SKM-1 (cell line): ENCODE measurements around the gene SPTBN1.

Source experiments
- DNase-seq: peaks from one replicate; lab custom pipeline; 2025; ENCODE audit not compliant: unreplicated experiment; lab: John Stamatoyannopoulos, UW

Gene SPTBN1

GRCh38 chr2:54570925-54571694 lies 115.0 kb downstream of the SPTBN1 start:
- DNase-seq, result peak; percentile 89

- no peak for DNase-seq
Measured at GRCh38 chr2:54572262-54572635, 116.1 kb downstream of the SPTBN1 start.

GRCh38 chr2:54572636-54573536 lies 116.8 kb downstream of the SPTBN1 start:
- no peak for DNase-seq

DNA sequence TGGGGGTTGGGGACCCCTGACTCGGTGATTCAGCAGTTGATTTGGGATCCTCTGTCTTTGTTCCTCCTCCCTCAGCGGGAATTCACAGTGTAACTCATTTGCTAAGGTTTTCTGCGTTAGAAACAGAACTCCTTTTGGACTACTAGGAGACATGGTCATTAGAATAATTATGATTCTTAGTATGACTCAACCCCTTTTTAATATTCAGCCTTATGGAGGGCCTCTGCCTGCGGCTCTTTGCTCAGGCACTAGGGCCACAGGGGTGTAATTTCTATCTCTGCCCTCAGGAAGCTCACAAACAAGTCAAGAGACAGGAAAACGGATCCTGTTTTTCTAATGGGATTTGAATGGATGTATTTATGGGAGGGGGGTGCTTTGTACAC lies 117.4 kb downstream of the SPTBN1 start:
- no peak for DNase-seq

DNA sequence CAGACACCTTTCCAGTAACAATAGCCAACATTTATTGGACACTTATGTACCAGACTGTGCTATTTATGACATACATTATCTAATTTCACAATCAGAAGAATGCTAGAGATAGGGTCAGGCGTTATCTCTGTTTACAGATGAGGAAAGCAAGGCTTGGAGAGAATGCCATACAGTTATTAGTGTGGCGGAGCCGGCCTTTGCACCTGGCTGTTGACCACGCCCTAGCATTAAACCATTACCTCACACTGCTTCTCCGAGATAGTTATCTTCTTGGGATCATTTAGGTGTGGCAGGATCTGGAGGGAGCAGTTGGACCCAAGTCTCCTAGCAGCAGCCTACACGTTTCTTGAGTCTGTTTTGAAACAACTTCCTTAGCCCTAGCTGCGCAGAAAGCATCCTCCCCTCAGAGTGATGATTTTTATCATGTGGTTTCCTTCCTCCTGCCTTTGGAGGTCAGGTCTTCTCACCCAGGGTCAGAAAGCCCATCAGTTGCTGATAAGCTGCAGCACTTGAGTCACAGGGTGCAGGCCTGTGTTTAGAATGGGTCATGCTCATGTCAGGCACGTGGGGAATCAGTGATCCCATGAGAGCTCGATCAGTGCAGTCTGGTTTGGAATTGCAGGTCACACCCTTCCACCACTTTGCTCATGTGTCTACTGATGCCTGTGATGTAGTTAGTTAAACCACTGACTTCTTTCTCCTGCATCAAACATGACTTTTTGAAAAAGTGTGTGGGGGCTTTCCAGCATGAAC lies 118.2 kb downstream of the SPTBN1 start:
- peak; percentile 39 for DNase-seq

GRCh38 chr2:54574860-54575247 lies 118.7 kb downstream of the SPTBN1 start:
- no peak for DNase-seq

GRCh38 chr2:54575379-54575888 lies 119.3 kb downstream of the SPTBN1 start:
- DNase-seq, result no peak

DNA sequence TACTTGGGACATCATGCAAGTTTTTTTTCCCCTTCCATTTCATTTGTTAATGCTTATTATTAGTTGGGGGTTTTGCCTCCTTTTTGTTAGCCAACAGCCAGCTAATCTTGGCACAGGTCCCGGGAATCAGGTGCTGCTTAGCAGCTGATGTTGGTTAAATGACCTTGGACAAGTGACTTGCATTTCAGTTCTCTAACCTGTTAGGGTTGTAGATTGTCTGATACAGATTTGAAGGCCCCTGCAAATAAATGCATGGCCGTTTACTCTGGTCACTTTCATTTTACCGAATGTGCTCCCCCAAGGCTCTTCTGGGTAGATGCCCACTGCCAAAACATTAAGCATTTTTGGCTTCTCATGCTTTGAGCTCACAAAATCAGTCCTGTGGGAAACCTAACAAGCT lies 120.9 kb downstream of the SPTBN1 start:
- DNase-seq, result no peak

DNA sequence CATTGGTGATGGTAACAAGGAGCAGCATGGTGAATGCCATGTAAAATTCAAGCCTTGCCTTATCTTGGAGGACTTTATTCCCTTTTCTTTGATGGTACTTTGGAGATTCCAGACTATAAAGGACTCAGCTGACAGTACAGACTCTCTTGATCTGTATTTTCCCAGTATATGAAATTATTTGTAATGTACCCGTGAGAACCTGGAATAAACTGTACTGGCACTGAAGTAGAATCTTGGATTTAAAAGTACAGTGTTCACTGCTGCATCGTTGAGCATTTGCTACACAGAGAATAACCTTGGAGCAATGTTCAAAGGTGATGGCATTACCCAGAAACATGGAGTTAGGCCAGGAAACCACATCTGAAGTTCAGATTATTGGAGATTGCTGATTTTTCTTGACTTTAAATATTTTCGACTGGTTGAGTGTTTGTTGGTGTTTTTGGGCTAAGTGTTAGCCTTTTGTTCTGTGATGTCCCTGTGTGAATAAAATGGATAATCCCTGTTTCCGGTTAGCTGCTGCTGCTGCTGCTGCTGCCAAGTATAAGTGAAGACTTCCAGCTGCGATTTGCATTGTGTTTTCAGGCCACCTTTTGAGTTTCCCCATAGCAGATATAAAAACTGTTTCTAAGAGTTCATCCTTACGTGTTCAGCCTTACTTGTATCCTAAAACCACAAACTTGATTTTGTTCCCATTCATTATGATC lies 122.0 kb downstream of the SPTBN1 start:
- no peak for DNase-seq

DNA sequence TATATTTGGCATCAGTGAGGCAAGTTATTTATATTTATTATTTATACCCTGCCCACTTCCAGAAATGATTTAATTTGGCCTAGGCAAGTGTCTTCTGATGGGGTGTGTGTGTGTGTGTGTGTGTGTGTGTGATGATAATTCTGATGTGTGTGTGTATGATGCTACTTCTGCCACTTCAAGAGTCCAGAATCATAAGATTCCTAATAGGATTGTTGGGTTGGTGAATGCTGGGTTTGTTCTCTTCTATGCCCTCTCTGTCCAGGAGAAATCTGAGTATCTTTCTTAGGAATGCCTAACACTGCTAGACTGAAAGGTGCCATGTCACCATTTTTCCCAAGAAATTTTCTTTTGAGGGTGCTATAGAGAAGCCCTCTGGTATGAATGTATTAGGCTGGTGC lies 122.5 kb downstream of the SPTBN1 start:
- DNase-seq, result no peak

- no peak for DNase-seq
Measured at GRCh38 chr2:54579061-54579681, 123.0 kb downstream of the SPTBN1 start.

GRCh38 chr2:54579682-54580620 lies 123.8 kb downstream of the SPTBN1 start:
- DNase-seq, result no peak

- DNase-seq, result no peak
Measured at GRCh38 chr2:54581326-54582039, 125.4 kb downstream of the SPTBN1 start.

DNA sequence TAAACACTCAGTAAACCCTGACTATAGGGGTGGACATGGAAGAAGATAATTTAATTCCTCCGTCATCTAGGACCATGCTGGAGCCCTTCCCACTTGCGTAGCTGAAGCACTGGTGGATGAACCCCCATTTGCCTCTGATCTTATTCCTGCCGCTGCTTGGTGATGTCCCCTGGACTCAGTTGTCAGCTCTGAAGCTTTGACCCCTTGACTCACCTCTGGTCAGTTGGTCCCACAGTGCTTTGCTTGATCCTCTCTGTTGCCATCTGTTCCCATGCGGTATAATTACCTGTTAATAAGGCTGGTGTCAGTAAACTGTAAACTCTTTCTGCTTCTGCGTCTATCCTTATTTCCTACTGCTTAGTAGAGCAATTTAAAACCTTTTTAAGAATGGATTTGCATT lies 126.9 kb downstream of the SPTBN1 start:
- no peak for DNase-seq

DNA sequence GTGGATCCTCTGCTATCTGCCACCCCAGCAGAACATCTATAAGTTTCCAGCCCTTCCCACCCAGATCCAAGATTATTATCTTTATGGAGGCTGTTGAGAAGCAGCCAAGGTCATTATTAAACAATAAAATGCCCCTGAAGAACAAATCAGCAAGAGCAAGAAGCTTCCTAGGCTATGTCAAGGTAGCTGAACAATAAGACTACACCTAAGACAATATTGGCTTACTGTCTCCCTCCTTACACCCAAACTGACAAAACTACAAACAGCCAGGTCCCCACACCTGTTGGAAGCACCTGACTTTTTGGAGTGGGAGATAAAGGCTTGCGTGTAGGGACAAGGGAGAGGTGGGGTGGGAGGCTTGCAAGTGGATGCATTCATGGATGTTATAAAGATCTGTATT lies 128.5 kb downstream of the SPTBN1 start:
- no peak for DNase-seq

GRCh38 chr2:54585136-54585733 lies 129.1 kb downstream of the SPTBN1 start:
- DNase-seq, result no peak

DNA sequence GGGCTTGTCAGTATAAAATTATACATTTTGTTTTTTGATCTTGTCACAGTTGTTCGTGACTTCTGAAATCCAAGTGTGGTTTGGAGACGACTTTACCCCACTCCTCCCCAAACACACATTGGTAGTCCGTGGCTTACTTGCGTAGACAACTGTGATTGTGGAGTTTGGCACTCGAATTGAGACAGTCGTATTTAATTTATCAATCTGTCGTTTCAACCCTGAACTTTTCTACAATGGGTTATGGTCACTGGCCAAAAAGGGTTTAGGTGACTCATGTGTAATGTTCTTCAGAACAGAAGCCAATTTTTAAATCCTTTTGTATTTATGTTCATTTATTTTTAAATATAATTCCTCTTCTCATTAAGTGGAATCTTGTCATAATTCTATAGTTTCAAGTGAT lies 129.9 kb downstream of the SPTBN1 start:
- DNase-seq, result no peak

DNA sequence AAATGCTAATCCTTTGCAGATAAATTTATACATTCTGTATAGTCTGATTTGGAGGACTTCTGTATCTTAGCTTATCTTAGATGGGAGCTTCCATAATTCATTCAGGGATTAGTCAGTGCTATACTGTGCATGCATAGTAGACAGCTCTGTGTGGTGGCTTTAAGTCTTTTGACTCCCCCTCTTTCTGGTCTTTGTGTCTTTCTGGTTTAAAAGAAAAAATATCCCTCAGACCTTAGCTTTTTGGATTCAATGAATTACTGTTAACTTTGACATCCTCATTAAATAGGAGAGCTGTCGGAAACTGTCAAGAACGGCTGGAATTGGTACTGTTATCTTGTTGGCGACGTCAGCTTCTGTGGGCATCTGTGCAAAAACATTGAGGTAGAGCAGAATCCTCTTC lies 130.4 kb downstream of the SPTBN1 start:
- DNase-seq, result no peak
